Breast epithelium (tissue), 3 donors: Measurements from ENCODE around the gene FCRL2.

ENCODE experiments used
- POLR2A ChIP-seq: fragments of 450-650 bp; IDR thresholded peaks from one replicate; pipeline ENCODE4 v1.6.1; 2016; ENCODE audit warnings: antibody characterized with exemption, mild to moderate bottlenecking, moderate library complexity
- TF ChIP-seq, protein P1 (sequence below), 3 donors: fragments of 450-650 bp; IDR thresholded peaks; one replicate each; pipeline ENCODE4 v1.5.1; 2016 to 2017; ENCODE audit warnings: antibody characterized with exemption in 3 of 3, mild to moderate bottlenecking in 3 of 3, moderate library complexity in 3 of 3

DNA sequence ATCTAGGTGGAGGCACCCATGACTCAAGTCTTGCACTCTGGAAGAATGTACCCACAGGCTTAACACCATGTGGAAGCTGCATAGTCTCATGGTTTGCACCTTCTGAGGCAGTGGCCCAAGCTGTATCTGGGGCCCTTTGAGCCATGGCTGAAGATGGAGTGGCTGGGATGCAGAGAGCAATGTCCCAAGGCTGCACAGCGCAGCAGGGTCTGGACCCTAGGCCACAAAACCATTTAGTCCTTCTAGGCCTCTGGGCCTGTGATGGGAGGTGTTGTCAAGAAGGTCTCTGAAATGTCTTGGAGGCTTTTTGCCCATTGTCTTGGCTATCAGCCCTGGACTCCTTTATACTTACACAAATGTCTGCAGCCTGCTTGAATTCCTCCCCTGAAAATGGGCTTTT is 54.9 kb downstream of the FCRL2 start:
- TF ChIP-seq, protein P1, sequence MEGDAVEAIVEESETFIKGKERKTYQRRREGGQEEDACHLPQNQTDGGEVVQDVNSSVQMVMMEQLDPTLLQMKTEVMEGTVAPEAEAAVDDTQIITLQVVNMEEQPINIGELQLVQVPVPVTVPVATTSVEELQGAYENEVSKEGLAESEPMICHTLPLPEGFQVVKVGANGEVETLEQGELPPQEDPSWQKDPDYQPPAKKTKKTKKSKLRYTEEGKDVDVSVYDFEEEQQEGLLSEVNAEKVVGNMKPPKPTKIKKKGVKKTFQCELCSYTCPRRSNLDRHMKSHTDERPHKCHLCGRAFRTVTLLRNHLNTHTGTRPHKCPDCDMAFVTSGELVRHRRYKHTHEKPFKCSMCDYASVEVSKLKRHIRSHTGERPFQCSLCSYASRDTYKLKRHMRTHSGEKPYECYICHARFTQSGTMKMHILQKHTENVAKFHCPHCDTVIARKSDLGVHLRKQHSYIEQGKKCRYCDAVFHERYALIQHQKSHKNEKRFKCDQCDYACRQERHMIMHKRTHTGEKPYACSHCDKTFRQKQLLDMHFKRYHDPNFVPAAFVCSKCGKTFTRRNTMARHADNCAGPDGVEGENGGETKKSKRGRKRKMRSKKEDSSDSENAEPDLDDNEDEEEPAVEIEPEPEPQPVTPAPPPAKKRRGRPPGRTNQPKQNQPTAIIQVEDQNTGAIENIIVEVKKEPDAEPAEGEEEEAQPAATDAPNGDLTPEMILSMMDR (IDR thresholded peaks at IDR 0.05) = no peak
- TF ChIP-seq POLR2A = no peak
